WI38 (cell line): ENCODE results near the gene SIM1.

Experiments used
- H3K4me3 ChIP-seq: 2 replicates; pipeline ENCODE4 v1.5.1; 2011; ENCODE audit warnings: low read depth, mild to moderate bottlenecking, control low read depth, low read length
- CTCF ChIP-seq: IDR thresholded peaks from 2 replicates; pipeline ENCODE4 v1.5.1; 2012; ENCODE audit warnings: low read depth, mild to moderate bottlenecking, control low read depth, low read length

Gene SIM1

GRCh38 chr6:100446115-100447080 lies 18.3 kb downstream of the SIM1 start:
- no peak for TF ChIP-seq CTCF

GRCh38 chr6:100445512-100445911 lies 19.2 kb downstream of the SIM1 start:
- H3K4me3 ChIP-seq, result no peak overlapping the region
- no peak for TF ChIP-seq CTCF

More at GRCh38 chr6:100446115-100447080, 18.3 kb downstream of the SIM1 start:
- H3K4me3 ChIP-seq, result peak overlapping the region; percentile 15

- no peak overlapping the region for H3K4me3 ChIP-seq
- TF ChIP-seq CTCF, result no peak
Measured at GRCh38 chr6:100440935-100441334, 23.8 kb downstream of the SIM1 start.

GRCh38 chr6:100435299-100435698 lies 29.4 kb downstream of the SIM1 start:
- no peak overlapping the region for H3K4me3 ChIP-seq
- no peak for TF ChIP-seq CTCF

- no peak for TF ChIP-seq CTCF
- H3K4me3 ChIP-seq, result no peak overlapping the region
Measured at GRCh38 chr6:100433726-100434435, 30.8 kb downstream of the SIM1 start.

- no peak for TF ChIP-seq CTCF
Measured at GRCh38 chr6:100432136-100432535, 32.6 kb downstream of the SIM1 start.

GRCh38 chr6:100430962-100431361 lies 33.8 kb downstream of the SIM1 start:
- TF ChIP-seq CTCF, result no peak
- no peak overlapping the region for H3K4me3 ChIP-seq

More at GRCh38 chr6:100432136-100432535, 32.6 kb downstream of the SIM1 start:
- H3K4me3 ChIP-seq, result no peak overlapping the region
